CD4-positive, alpha-beta memory T cell (primary cell): ENCODE data around the gene CTNNA1. TPM values are rescaled to one million over a fixed set of nuclear protein-coding genes. Genes with fewer than 3 reads are reported as not detected.
A peak's percentile ranks its signal among the peaks of the same experiment; 100 is the strongest.
"Not testable (repeated sequence)": the region's sequence is repeated elsewhere in the genome, so short reads cannot be mapped to it uniquely, and the experiment has no call there.

Experiments
- CTCF ChIA-PET: fragments of 350-600 bp; sonication (Branson Sonifier 250); formaldehyde crosslinking; loops from one replicate; lab custom pipeline; 2021; ENCODE audit warnings: inconsistent platforms; ENCODE audit not compliant: partially characterized antibody; lab: Charles Lee
- POLR2A ChIA-PET: fragments of 350-600 bp; sonication (Branson Sonifier 250); formaldehyde crosslinking; loops from one replicate; lab custom pipeline; 2021; ENCODE audit not compliant: partially characterized antibody; lab: Charles Lee
- DNase-seq, 5 donors: peaks; one replicate each; pipeline versions ENCODE4 v3.0.0 to v3.0.0-alpha.2; 2020 to 2022; ENCODE audit warnings: mixed read lengths in 1 of 5
- H3K27ac ChIP-seq: one replicate; pipeline ENCODE4 v1.7.0; 2013; ENCODE audit warnings: low read depth, low read length
- H3K27me3 ChIP-seq: 2 replicates; pipeline ENCODE4 v1.7.0; 2013; ENCODE audit warnings: mild to moderate bottlenecking, low read length, moderate library complexity; ENCODE audit not compliant: insufficient read depth
- H3K36me3 ChIP-seq: 2 replicates; pipeline ENCODE4 v1.7.0; 2013; ENCODE audit warnings: mild to moderate bottlenecking, low read length, moderate library complexity; ENCODE audit not compliant: insufficient read depth
- H3K4me1 ChIP-seq: 2 replicates; pipeline ENCODE4 v1.7.0; 2013; ENCODE audit warnings: mild to moderate bottlenecking, low read length, moderate library complexity; ENCODE audit not compliant: insufficient read depth
- H3K4me3 ChIP-seq, 2 donors: one replicate each; pipeline ENCODE4 v1.7.0; 2013; ENCODE audit warnings: low read length in 2 of 2, mild to moderate bottlenecking in 1 of 2
- H3K9me3 ChIP-seq, 2 donors: one replicate each; pipeline ENCODE4 v1.7.0; 2013; ENCODE audit warnings: low read length in 2 of 2, control low read depth in 1 of 2; ENCODE audit not compliant: control insufficient read depth in 1 of 2
- H3K27ac Mint-ChIP-seq, 7 donors: one replicate each; pipeline ENCODE4 v1.8.0; 2020 to 2021; ENCODE audit warnings: mixed read lengths in 7 of 7, mild to moderate bottlenecking in 6 of 7, inconsistent platforms in 3 of 7, moderate library complexity in 3 of 7
- H3K27me3 Mint-ChIP-seq, 2 donors: one replicate each; pipeline ENCODE4 v1.8.0; 2020 to 2021; ENCODE audit warnings: mixed read lengths in 2 of 2
- H3K36me3 Mint-ChIP-seq, 2 donors: one replicate each; pipeline ENCODE4 v1.8.0; 2020 to 2021; ENCODE audit warnings: mixed read lengths in 2 of 2, inconsistent platforms in 1 of 2, mild to moderate bottlenecking in 1 of 2
- H3K4me1 Mint-ChIP-seq, 4 donors: one replicate each; pipeline ENCODE4 v1.8.0; 2020 to 2021; ENCODE audit warnings: mixed read lengths in 4 of 4, mild to moderate bottlenecking in 1 of 4
- H3K4me3 Mint-ChIP-seq, 8 donors: one replicate each; pipeline ENCODE4 v1.8.0; 2020 to 2021; ENCODE audit warnings: mixed read lengths in 8 of 8, mild to moderate bottlenecking in 7 of 8, moderate library complexity in 6 of 8, inconsistent platforms in 3 of 8
- H3K9me3 Mint-ChIP-seq, 8 donors: one replicate each; pipeline ENCODE4 v1.8.0; 2020 to 2021; ENCODE audit warnings: mixed read lengths in 8 of 8, mild to moderate bottlenecking in 5 of 8, inconsistent platforms in 3 of 8, moderate library complexity in 1 of 8
- intact Hi-C: fragments of 100-400 bp; cut with micrococcal nuclease; formaldehyde crosslinking; loops from one replicate; pipeline ENCODE4 v1.15.1; 2023
- polyA plus RNA-seq, 2 donors: library from polyadenylated mRNA; unstranded; fragments of 300-500 nt; fragmentation: Illumina TruSeq; gene quantifications; one replicate each; pipeline ENCODE4 v1.2.3, GENCODE V29; 2021
- total RNA-seq, 2 experiments: library from RNA; stranded (reverse); gene quantifications; one replicate each; pipeline ENCODE4 v1.2.3, GENCODE V29; 2021

Gene CTNNA1, protein sequence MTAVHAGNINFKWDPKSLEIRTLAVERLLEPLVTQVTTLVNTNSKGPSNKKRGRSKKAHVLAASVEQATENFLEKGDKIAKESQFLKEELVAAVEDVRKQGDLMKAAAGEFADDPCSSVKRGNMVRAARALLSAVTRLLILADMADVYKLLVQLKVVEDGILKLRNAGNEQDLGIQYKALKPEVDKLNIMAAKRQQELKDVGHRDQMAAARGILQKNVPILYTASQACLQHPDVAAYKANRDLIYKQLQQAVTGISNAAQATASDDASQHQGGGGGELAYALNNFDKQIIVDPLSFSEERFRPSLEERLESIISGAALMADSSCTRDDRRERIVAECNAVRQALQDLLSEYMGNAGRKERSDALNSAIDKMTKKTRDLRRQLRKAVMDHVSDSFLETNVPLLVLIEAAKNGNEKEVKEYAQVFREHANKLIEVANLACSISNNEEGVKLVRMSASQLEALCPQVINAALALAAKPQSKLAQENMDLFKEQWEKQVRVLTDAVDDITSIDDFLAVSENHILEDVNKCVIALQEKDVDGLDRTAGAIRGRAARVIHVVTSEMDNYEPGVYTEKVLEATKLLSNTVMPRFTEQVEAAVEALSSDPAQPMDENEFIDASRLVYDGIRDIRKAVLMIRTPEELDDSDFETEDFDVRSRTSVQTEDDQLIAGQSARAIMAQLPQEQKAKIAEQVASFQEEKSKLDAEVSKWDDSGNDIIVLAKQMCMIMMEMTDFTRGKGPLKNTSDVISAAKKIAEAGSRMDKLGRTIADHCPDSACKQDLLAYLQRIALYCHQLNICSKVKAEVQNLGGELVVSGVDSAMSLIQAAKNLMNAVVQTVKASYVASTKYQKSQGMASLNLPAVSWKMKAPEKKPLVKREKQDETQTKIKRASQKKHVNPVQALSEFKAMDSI
- 10 to 100 TPM; 22.7 to 26.1 TPM for total RNA-seq
- 10 to 100 TPM; 10.1 to 12.2 TPM for polyA plus RNA-seq

DNA sequence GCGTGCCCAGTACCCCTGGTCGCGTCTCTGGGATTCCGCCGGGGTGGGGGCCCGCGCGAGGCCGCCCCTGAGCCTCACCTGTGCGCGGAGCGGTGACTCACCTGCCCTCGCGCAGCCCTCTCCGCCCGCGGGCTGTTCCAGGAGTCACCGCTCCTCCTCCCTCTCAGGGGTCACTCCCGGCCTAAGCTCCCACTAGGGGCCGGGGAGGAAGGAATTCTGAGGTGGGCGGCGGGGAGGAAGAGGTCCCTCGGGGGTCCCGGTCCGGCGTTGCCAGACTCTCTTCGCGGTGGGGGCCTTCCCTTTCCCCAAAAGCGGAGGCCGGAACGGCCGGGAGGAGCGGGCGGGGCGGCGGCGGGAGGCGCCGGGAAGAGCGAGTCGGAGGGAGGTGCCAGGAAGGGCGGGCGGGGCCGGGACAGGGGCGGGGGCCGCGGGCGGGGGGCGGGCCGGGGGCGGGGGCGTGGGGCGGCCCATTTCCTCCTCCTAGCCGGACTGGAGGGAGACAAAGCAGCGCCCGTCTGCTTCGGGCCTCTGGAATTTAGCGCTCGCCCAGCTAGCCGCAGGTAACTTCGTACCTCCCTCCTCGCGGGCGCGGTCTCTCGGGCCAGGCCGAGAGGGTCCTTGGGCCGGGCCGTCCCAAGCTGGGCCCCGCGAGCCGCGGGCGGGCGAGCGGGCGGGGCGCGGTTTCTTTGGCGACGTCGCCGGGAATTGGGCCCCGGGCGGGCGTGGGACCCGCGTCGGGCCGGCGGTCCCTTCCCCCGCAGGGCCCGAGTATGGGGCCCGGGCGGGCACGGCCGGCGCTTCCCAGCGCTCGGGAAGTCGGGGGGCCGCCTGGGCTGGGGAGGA is at the start of gene CTNNA1:
TSS of gene CTNNA1 (plus strand) at position 475 of the 843 bp plus-strand sequence. CDS start 28,500 bp downstream, outside the sequence.
- H3K36me3 Mint-ChIP-seq = peaks cover 2 to 15% of the 10 kb centered on the region in 2 donors

DNA sequence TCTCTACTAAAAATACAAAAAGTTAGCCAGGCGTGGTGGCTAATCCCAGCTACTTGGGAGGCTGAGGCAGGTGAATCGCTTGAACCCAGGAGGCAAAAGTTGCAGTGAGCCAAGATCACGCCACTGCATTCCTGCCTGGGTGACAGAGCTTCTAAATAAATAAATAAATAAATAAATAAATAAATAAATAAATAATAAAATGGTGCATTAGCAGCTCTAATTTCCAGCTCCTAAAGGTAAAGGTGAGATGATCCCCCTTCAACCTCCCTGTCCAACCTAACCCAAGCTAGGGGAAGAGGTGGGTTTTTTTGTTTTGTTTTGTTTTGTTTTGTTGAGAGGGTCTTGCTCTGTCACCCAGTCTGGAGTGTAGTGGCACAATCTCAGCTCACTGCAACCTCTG is 49.4 kb upstream of the CTNNA1 start:
- H3K4me1 Mint-ChIP-seq, H3K9me3 Mint-ChIP-seq, CTCF ChIA-PET, intact Hi-C loops, H3K4me3 Mint-ChIP-seq, H3K27me3 ChIP-seq, POLR2A ChIA-PET, H3K27ac Mint-ChIP-seq, H3K36me3 Mint-ChIP-seq, H3K36me3 ChIP-seq, DNase-seq, H3K9me3 ChIP-seq, H3K4me3 ChIP-seq, H3K27ac ChIP-seq, H3K4me1 ChIP-seq: not testable (repeated sequence)
- H3K27me3 Mint-ChIP-seq = peaks cover 32 to 47% of the 10 kb centered on the region in 2 donors

More for the DNA sequence above, at the start of gene CTNNA1:
- H3K4me3 Mint-ChIP-seq = peak within 1 kb of the TSS; percentile 79 to 89 (median 84)
- H3K9me3 ChIP-seq = no peaks in the 10 kb centered on the region
- CTCF ChIA-PET = interaction anchor here (1.0 to 1.3 kb wide), 2 partner anchors 36 to 135 kb away, joined by 4 read pairs; no protein-coding TSS in a partner anchor
- intact Hi-C loops = loop anchor here (10.0 kb wide), 1 partner anchor 108 kb away; no protein-coding TSS in a partner anchor
- H3K27ac Mint-ChIP-seq = peak within 1 kb of the TSS in 6 of 7 donors; percentile 32 to 88 (median 67)
- H3K4me3 ChIP-seq = peak within 1 kb of the TSS; percentile 65
- peak; percentile 35 to 60 (median 39) for DNase-seq
- peaks cover 8% of the 10 kb centered on the region in 2 donors for H3K27me3 Mint-ChIP-seq
- H3K4me1 Mint-ChIP-seq = peaks cover 12 to 36% (median 22%) of the 10 kb centered on the region in 4 donors
- no peak within 1 kb of the TSS for H3K27ac ChIP-seq
- POLR2A ChIA-PET = interaction anchor here (1.0 to 1.9 kb wide), 4 partner anchors 99 to 540 kb away, joined by 3 to 4 read pairs (median 3); partner anchors contain the start of genes HSPA9 and MATR3
- no peaks in the 10 kb centered on the region for H3K36me3 ChIP-seq
- peaks cover 0 to 10% (median 0%) of the 10 kb centered on the region in 8 donors for H3K9me3 Mint-ChIP-seq
- H3K4me1 ChIP-seq = peaks cover 13% of the 10 kb centered on the region
- H3K27me3 ChIP-seq = no peaks in the 10 kb centered on the region

DNA sequence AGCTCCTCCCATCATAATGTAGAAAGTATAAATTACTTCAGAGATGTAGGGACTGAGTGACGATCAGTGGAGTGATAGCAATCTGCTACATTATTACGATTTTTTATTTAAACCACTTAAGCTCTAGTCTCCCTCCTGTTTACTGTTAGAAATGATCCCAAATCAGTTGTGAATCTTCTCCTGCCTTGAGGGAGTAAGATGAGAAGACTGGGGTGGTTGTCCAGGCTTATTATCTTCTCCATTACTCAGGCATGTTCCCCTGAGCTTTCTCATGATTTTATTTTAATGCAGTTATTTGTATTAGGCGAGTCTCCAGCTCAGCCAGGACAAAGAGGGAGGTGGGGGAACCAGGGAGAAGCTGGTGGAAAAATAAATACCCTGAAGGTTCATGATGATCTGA is 48.2 kb upstream of the CTNNA1 start:
- H3K36me3 Mint-ChIP-seq = no peaks in the 10 kb centered on the region
- no peak for DNase-seq
- H3K4me3 ChIP-seq = no peak overlapping the region
- H3K27me3 ChIP-seq = no peaks in the 10 kb centered on the region
- peaks cover 0 to 4% (median 0%) of the 10 kb centered on the region in 8 donors for H3K9me3 Mint-ChIP-seq
- no peak overlapping the region for H3K4me3 Mint-ChIP-seq
- H3K27me3 Mint-ChIP-seq = peaks cover 29 to 45% of the 10 kb centered on the region in 2 donors
- no peak overlapping the region for H3K27ac Mint-ChIP-seq
- H3K4me1 ChIP-seq = no peaks in the 10 kb centered on the region
- no peaks in the 10 kb centered on the region for H3K36me3 ChIP-seq
- intact Hi-C loops = no loop called here
- POLR2A ChIA-PET = no interaction called here
- H3K4me1 Mint-ChIP-seq = no peaks in the 10 kb centered on the region
- CTCF ChIA-PET = no interaction called here
- no peak overlapping the region for H3K27ac ChIP-seq
- no peaks in the 10 kb centered on the region for H3K9me3 ChIP-seq

DNA sequence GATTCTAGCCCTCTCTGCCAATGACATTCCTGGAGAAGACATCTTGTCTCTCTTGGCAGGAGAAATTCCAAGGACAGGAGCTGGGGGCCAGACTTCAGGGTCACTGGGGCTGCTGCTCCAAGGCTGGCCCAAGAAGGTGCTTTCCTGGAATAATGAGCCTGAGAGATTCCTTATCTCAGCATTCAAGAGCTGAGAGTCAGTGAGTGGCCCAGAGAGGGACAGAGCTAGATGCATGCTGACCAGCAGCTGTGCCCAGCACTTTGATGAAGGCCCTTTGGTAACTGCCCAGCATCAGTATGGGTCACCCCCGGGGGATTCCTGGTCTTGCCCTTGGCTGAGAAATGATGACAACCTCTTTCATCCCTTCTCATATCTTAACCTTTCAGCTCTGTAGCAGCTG is 47.7 kb upstream of the CTNNA1 start:
- H3K36me3 Mint-ChIP-seq = no peaks in the 10 kb centered on the region
- no peak overlapping the region for H3K27ac Mint-ChIP-seq
- intact Hi-C loops = no loop called here
- H3K36me3 ChIP-seq = no peaks in the 10 kb centered on the region
- no peaks in the 10 kb centered on the region for H3K4me1 ChIP-seq
- no peak overlapping the region for H3K4me3 Mint-ChIP-seq
- H3K4me3 ChIP-seq = no peak overlapping the region
- no peak for DNase-seq
- CTCF ChIA-PET = no interaction called here
- H3K27ac ChIP-seq = no peak overlapping the region
- peaks cover 0 to 4% (median 0%) of the 10 kb centered on the region in 8 donors for H3K9me3 Mint-ChIP-seq
- POLR2A ChIA-PET = no interaction called here
- no peaks in the 10 kb centered on the region for H3K4me1 Mint-ChIP-seq
- no peaks in the 10 kb centered on the region for H3K27me3 ChIP-seq
- peaks cover 29 to 41% of the 10 kb centered on the region in 2 donors for H3K27me3 Mint-ChIP-seq
- no peaks in the 10 kb centered on the region for H3K9me3 ChIP-seq

DNA sequence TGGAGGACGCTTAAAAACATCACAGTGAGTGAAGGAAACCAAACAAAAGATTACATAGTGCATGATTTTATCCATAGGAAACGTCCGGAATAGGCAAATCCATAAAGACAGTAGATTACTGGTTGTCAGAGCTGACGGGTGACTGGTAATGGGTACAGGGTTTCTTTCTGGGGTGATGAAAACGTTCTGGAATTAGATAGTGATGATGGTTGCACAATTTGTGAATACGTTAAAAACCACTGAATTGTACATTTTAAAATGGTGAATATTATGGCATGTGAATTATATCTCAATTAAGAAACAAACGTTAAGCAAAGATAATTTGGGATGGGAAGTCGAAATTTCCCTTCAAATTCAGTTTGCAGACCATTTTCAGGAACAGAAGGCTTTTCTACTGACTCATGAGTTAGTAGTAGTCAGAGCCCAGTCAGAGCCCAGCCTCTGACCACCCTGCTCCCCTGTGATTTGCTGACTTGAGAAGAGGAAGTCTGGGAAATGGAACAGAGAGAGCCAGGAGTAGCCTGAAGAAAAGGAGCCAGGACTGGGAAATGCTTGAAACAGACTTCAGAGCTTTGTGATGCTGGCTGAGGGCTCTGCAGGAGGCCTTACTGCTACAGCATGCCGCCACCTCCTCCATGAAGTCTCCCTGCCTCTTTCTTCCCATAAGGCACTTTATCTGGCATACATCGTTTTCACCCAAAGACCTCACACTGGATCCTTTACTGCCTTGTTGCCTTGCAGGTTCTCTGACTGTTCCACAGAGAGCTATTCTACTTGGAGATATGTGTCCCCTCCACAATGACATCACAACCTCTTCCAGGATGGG is 46.4 kb upstream of the CTNNA1 start:
- no peaks in the 10 kb centered on the region for H3K9me3 ChIP-seq
- H3K27me3 ChIP-seq = no peaks in the 10 kb centered on the region
- ChIA-PET POLR2A (no interaction called here), CTCF (no interaction called here)
- Mint-ChIP-seq H3K9me3 (peaks cover 0 to 2% (median 0%) of the 10 kb centered on the region in 8 donors), H3K27ac (no peak overlapping the region), H3K4me3 (no peak overlapping the region), H3K27me3 (peaks cover 23 to 42% of the 10 kb centered on the region in 2 donors), H3K36me3 (no peaks in the 10 kb centered on the region), H3K4me1 (no peaks in the 10 kb centered on the region)
- no peak for DNase-seq
- intact Hi-C loops = no loop called here
- H3K4me1 ChIP-seq = no peaks in the 10 kb centered on the region
- H3K27ac ChIP-seq = no peak overlapping the region
- no peaks in the 10 kb centered on the region for H3K36me3 ChIP-seq
- H3K4me3 ChIP-seq = no peak overlapping the region

- Histone ChIP-seq H3K27ac (no peak overlapping the region), H3K4me1 (no peaks in the 10 kb centered on the region), H3K36me3 (no peaks in the 10 kb centered on the region), H3K4me3 (no peak overlapping the region), H3K9me3 (no peaks in the 10 kb centered on the region), H3K27me3 (no peaks in the 10 kb centered on the region)
- no peak for DNase-seq
- Mint-ChIP-seq H3K27ac (no peak overlapping the region), H3K27me3 (peaks cover 27 to 42% of the 10 kb centered on the region in 2 donors), H3K4me3 (no peak overlapping the region), H3K36me3 (no peaks in the 10 kb centered on the region), H3K4me1 (peaks cover 0 to 3% (median 1%) of the 10 kb centered on the region in 4 donors), H3K9me3 (peaks cover 0 to 2% (median 0%) of the 10 kb centered on the region in 8 donors)
- intact Hi-C loops = no loop called here
- ChIA-PET POLR2A (interaction anchor here (0.6 kb wide), 1 partner anchor 33 kb away, joined by 3 read pairs; no protein-coding TSS in a partner anchor), CTCF (no interaction called here)
Measured at GRCh38 chr5:138708791-138709190, 44.4 kb upstream of the CTNNA1 start.
